ENCODE results near the gene DOCK4. TPM values are rescaled to one million over a fixed set of nuclear protein-coding genes. Genes with fewer than 3 reads are reported as not detected.

Gene DOCK4
- total RNA-seq, 2 donors from 2014 or later: 6.5 to 11.1 TPM

DNA sequence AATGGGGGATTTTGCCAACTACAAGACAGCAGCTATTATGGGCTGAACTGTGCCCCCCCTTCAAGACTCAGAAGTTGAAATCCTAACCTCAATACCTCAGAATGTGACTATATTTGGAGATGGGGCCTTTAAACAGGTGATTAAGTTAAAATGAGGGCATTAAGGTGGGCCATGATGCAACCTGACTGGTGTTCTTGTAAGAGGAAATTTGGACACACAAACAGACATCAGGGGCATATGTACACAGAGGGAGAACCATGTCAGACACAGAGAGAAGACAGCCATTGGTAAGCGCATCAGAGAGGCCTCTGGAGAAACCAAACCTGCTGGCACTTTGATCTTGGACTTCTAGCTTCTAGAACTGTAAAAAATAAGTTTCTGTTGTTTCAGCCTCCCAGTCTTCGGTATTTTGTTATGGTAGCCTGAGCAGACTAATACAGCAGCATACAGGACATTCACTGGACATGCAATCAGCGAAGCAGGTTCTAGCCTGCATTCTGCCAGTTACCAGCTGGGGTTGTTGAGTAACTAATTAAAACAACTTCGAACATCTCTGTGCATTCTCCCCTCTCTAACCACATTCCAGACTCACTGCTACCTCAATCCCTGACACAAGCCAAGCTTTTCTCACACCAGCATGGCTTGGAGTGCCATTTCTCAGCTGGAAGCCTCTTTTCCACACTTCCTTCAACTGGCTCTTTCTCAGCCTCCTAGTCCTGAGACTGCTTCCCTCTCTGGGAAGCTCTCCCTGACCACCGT is 141.4 kb downstream of the DOCK4 start:
- Histone ChIP-seq H3K9ac (ENCODE audit: low read depth in 2 of 2, low read length in 2 of 2) (no peak overlapping the region), H3K36me3 (no peaks in the 10 kb centered on the region), H3K27ac (no peak overlapping the region), H3K4me3 (no peak overlapping the region), H3K27me3 (no peaks in the 10 kb centered on the region), H3K4me1 (no peaks in the 10 kb centered on the region), H3K9me3 (no peaks in the 10 kb centered on the region)
- intact Hi-C loops (cut with DNase I): no loop called here
- TF ChIP-seq, protein P1, sequence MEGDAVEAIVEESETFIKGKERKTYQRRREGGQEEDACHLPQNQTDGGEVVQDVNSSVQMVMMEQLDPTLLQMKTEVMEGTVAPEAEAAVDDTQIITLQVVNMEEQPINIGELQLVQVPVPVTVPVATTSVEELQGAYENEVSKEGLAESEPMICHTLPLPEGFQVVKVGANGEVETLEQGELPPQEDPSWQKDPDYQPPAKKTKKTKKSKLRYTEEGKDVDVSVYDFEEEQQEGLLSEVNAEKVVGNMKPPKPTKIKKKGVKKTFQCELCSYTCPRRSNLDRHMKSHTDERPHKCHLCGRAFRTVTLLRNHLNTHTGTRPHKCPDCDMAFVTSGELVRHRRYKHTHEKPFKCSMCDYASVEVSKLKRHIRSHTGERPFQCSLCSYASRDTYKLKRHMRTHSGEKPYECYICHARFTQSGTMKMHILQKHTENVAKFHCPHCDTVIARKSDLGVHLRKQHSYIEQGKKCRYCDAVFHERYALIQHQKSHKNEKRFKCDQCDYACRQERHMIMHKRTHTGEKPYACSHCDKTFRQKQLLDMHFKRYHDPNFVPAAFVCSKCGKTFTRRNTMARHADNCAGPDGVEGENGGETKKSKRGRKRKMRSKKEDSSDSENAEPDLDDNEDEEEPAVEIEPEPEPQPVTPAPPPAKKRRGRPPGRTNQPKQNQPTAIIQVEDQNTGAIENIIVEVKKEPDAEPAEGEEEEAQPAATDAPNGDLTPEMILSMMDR (IDR thresholded peaks at IDR 0.05): no peak
- DNase-seq: no peak

DNA sequence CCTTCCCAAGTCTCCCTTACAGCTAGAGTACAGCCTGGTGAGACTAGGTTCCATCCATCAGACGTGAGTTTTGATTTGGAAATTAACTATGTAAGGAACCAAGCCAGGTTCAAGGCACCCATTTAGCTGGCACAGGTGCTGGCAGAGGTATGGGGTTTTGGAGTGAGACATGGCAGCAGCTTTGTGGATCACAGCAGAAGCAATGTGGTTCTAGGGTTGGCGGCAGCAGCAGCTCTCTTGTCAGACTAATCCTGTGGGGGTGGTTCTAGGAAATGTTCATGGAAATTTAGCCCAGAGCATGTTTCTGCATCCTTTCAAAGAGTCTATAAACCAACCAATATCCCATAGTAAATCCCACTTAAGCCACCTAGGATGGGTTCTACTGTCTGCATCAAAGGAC is 142.2 kb downstream of the DOCK4 start:
- Histone ChIP-seq H3K4me1 (no peaks in the 10 kb centered on the region), H3K27ac (no peak overlapping the region), H3K9me3 (no peaks in the 10 kb centered on the region), H3K27me3 (no peaks in the 10 kb centered on the region), H3K4me3 (no peak overlapping the region), H3K9ac (ENCODE audit: low read depth in 2 of 2, low read length in 2 of 2) (no peak overlapping the region), H3K36me3 (no peaks in the 10 kb centered on the region)
- TF ChIP-seq, protein P1 (IDR thresholded peaks at IDR 0.05): no peak
- intact Hi-C loops (cut with DNase I): no loop called here
- DNase-seq: no peak

DNA sequence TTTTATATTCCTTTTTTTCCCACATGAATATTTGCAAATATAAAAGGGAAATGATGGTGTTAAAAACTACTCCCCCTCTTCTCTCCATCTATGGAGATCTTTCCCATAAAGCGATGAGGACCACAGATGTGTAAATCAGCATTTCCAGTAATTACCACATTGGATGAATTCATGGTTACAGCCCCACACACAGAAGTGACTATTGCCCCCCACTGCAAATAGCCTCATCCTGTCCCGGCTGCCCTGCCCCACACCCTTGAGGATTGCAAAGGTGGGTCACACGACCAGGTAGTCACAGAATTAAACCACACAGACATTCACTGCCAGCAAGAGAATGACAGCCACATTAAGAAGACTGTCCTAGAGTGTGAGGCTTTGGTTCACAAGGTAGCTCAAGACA is 145.1 kb downstream of the DOCK4 start:
- H3K36me3 ChIP-seq: no peaks in the 10 kb centered on the region
- H3K27me3 ChIP-seq: no peaks in the 10 kb centered on the region
- H3K9me3 ChIP-seq: no peaks in the 10 kb centered on the region
- TF ChIP-seq, protein P1 (IDR thresholded peaks at IDR 0.05): no peak
- intact Hi-C loops (cut with DNase I): no loop called here
- H3K4me1 ChIP-seq: no peaks in the 10 kb centered on the region
- no peak overlapping the region for H3K4me3 ChIP-seq
- no peak overlapping the region for H3K9ac ChIP-seq (ENCODE audit: low read depth in 2 of 2, low read length in 2 of 2)
- DNase-seq: no peak
- no peak overlapping the region for H3K27ac ChIP-seq

DNA sequence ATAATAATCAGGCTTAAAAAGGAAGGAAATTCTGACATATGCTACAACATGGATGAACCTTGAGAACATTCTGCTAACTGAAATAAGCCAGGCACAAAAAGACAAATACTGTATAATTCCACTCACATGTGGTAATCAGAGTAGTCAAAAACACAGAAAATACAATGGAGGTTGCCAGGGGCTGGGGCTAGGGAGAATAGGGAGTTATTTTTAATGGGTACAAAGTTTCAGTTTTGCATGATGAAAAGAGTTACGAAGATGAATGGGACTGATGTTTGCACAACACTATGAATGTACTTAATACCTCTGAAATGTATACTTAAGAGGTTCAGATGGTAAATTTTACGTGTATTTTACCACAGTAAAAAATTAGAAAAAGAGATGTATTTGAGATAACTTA is 145.6 kb downstream of the DOCK4 start:
- Histone ChIP-seq H3K4me3 (no peak overlapping the region), H3K9me3 (no peaks in the 10 kb centered on the region), H3K36me3 (no peaks in the 10 kb centered on the region), H3K9ac (ENCODE audit: low read depth in 2 of 2, low read length in 2 of 2) (no peak overlapping the region), H3K4me1 (no peaks in the 10 kb centered on the region), H3K27me3 (no peaks in the 10 kb centered on the region), H3K27ac (no peak overlapping the region)
- intact Hi-C loops (cut with DNase I): no loop called here
- no peak for DNase-seq
- TF ChIP-seq, protein P1 (IDR thresholded peaks at IDR 0.05): no peak

DNA sequence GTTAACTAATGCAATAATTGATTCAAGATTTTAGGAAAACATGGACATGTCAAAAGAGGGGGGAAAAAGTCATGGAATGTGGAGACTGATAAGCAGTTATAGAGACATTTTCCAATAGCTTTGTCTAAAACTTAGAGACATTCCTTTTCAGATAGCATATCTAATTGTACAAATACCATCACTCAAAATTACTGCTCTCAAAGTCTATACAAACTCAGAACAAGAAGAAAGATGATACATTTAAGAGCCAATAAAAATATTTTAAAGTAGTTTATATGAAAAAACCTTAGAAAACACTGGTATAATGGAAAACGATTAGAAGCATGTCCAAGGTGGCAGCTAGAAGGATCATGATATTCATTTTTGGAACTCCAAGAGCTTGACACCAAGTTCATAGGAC is 146.5 kb downstream of the DOCK4 start:
- H3K9me3 ChIP-seq: no peaks in the 10 kb centered on the region
- TF ChIP-seq, protein P1 (IDR thresholded peaks at IDR 0.05): no peak
- H3K27me3 ChIP-seq: no peaks in the 10 kb centered on the region
- no peaks in the 10 kb centered on the region for H3K36me3 ChIP-seq
- H3K9ac ChIP-seq (ENCODE audit: low read depth in 2 of 2, low read length in 2 of 2): no peak overlapping the region
- H3K4me3 ChIP-seq: no peak overlapping the region
- H3K27ac ChIP-seq: no peak overlapping the region
- no peaks in the 10 kb centered on the region for H3K4me1 ChIP-seq
- no peak for DNase-seq
- intact Hi-C loops (cut with DNase I): no loop called here

Measured in colonic mucosa (tissue), 4 donors.